GM19467 (cell line): ENCODE results near the gene OSBPL2.

Experiments used
- ATAC-seq: cut with Tn5 transposase; IDR thresholded peaks from one replicate; pipeline ENCODE4 v1.9.1; 2021; ENCODE audit warnings: mild to moderate bottlenecking, moderate library complexity; ENCODE audit not compliant: unreplicated experiment

Gene OSBPL2

DNA sequence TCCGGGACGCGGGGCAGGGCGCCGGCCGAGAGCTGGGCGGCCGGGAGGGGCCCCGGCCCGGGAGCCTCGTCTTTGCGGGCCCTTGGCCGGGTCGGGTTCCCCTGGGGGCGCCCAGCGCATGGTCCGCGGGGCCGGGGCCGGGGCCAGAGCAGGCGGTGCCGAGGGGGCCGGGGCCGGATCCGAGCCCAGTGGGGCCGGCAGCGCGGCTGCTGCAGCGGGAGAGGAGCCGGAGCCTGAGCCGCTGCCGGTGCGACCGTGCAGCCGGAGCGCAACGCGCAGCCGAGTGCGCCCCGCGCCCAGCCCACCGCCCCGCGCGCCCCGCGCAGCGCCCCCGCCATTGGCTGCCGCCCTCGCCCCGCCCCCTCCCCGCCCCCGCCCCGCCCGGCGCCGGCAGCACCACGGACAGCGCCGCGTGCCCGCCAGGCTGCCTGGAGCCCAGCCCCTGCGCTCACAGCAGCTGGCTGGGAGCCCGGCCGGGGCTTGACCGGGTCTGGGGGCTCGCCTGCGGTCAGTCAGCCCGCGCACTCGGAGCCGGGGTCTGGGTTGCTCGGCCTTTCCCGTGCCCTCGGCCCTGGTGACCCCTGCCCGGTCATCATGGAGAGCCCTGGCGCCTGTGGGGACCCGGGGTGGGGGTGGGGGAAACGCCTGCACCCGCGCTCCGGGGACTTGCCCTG is 18.2 kb upstream of the OSBPL2 start, which contains the start of gene HRH3:
HRH3 (minus strand) TSS at position 287 of the 674 bp plus-strand sequence. CDS start 308 bp downstream, outside the sequence.
- ATAC-seq: no peak

DNA sequence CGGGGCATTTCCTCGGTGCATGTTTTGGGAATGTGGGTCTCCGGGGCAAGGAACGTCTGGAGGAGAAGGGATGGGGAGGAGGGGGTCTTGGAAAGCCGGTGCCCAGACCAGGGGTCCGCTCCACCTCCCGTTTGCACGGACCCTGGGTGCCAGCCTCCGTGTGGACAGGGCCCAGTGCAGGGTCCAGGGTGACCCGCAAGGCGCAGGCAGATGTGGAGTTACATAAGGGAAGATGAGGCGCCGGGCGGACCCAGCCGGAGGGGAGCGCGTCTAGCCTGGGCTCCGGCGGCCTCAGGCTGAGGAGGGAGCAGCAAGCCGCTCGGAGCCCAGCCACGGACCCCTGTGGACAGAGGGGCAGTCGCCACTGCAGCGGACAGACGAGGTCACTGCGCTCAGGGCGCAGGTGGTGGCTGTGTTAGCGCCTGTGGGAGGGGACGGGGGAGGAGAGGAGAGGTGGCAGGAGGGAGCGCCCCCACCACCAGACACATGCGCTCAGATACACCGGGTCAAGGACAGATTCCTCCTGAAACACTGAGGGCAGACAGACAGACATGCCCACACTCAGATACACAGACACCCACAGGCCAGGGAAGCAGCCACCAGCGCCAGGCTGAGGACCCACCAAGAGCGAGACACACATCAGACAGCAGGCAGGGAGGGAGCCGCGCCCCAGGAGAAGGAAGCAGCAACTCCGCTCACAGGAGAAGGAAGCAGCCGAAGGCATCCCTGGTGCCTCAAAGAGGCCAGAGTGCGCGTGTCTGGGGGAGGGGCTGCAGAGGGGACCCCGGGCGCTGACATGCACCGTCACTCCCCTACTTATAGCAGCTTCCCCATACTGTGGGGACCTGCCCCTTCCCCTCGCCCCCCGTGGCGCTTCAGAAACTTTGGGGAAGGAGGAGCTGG is 17.4 kb upstream of the OSBPL2 start:
- ATAC-seq: no peak

DNA sequence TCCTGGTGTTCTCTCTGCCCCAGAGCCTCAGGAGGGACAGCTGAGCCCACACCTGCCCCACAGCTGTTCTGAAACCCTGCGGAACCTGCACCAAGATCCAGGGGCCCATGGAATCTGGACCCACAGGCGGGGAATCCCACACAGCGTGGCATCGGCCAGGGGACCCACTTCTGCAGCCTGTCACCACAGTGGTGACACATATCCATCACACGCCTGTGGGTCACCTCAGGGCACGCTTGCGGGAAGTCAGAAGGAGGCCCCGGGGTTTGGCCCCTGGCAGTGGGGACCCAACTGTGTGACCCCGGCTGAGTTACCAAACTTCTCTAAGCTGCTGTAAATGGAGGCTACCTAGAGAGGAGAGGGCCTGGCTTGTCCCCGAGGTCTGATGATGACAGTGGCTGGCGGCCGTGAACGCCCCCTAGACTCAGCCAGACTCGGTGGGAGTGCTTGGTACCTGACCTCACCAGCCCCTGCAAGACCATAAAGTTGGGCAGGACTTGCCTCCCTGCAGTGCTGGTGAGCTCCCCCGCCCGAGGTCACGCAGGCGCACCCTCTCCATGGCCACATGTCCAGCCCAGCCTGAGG is 16.0 kb upstream of the OSBPL2 start:
- ATAC-seq: no peak

DNA sequence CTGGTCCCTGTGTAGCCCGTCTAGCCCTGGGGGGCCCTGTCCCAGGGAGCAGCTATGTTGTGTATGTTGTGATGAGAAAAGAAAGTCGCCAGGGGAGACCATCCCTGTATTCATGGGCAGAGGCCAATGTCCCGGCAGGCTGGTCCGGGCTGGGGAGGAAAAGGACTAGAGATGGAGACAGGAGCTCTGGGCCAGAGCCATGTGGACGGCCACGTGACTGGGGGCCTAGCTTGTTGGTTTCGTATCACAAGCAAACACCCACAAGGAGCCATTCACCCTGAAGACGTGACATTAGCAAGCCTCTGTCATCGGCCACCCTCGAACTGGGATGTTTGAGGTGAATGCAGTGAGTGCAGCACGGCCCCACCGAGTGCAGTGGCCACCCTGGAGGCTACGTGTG is 15.3 kb upstream of the OSBPL2 start:
- no peak for ATAC-seq

DNA sequence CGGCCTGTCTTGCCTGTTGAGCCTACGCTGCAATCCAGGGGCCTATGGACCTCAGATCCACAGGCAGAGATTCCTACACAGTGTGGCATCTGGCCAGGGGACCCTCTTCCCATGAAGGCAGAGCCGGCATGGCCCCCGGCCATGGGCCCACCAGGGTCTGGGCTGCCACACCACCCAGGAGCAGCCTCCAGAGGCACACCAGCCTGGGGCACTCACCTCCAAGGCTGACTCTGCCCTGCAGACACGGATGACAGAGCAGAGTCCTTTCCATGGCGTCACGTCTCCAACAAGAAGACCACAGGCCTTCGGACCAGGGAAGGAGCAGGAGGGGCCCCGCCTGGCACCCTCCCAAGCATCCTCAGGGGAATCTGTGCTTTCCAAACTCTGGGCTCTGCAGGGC is 14.8 kb upstream of the OSBPL2 start:
- no peak for ATAC-seq

DNA sequence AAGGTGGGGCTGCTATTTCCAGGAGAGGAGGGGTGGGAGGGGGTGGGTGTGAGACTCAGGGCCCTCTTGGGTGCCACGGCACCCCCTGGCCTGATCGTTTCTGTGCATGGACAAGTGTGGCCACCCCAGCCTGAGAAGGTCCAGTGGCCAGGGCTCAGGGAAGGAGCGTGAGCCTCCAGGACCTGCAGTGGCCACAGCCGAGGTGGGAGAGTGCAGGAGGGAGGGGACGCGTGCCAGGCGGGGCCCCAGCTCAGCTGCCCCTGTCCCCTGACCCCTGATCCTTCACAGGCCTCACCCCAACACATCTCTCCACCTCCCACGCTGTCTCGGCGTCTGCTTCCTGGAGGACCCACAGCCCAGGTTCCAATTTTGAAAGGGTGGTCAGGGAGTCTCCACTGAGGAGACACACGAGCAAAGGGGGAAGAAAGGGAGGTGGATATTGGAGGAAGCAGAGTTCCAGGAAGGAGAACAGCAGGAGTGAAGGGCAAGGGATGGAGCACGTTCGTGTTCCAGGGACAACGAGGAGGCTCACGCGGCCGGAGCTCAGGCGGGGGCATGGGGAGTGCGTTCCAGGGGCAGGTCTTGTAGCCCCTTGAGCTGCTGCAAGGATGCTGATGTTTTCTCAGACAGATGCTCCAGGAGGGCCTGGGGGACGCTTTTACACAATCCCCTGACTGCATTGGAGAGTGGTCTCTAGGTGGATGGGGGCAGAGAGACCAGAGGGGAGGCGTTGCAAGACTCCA is 14.0 kb upstream of the OSBPL2 start:
- no peak for ATAC-seq

DNA sequence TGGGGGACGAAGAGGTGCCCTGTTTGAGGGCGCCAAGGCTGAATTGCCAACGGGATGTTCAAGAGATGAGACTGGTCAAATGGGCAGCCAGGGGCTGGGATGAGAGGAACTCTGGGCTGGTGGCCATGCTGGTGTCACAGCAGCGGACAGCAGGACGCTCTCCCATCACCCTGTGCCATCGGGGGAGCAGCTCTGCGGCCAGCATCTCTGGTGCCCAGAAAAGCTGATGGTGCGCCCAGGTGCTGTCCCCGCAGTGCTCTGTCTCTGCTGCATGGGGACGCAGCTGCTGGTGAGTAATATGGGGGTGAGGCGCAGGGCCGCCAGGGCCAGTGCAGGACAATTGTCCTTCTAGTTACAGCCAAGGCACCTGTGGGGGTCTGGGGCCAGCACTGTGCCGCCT is 13.3 kb upstream of the OSBPL2 start:
- no peak for ATAC-seq

DNA sequence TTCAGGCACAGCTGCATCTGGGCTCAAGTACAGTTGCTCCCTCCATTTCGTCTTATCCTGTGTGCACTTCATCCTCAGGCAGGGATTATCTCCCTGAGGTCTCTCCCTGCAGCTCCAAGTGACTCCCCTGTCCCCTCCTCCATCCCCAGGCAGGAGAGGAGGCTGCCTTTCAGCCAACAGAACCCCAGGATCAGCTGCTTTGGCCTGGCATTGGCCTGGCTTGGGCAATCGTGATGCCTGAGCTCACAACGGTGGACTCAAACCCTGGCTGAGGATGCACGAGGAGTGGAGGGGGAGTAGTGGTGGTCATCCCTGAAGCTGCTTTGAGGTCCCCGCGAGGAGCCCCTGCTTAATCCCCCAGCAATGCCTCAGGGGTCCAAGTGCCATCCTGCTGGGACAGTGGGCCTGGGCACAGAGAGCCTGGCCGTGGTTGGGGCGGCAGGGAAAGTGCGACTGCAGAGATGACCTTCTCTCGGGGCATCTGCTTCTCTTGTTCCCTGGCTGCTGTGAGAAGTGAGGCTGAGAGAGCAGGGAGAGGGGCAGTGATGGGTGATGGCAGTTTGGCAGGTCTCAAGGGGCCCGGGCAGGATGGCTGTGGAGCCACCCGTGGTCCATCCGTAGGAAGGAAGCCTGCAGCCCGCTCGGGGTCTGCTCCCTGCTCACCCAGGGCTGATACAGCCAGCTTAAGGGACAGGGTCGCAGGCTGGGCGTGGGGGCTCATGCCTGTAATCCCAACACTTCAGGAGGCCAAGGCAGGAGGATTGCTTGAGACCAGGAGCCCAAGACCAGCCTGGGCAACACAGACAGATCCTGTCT is 12.3 kb upstream of the OSBPL2 start:
- no peak for ATAC-seq

DNA sequence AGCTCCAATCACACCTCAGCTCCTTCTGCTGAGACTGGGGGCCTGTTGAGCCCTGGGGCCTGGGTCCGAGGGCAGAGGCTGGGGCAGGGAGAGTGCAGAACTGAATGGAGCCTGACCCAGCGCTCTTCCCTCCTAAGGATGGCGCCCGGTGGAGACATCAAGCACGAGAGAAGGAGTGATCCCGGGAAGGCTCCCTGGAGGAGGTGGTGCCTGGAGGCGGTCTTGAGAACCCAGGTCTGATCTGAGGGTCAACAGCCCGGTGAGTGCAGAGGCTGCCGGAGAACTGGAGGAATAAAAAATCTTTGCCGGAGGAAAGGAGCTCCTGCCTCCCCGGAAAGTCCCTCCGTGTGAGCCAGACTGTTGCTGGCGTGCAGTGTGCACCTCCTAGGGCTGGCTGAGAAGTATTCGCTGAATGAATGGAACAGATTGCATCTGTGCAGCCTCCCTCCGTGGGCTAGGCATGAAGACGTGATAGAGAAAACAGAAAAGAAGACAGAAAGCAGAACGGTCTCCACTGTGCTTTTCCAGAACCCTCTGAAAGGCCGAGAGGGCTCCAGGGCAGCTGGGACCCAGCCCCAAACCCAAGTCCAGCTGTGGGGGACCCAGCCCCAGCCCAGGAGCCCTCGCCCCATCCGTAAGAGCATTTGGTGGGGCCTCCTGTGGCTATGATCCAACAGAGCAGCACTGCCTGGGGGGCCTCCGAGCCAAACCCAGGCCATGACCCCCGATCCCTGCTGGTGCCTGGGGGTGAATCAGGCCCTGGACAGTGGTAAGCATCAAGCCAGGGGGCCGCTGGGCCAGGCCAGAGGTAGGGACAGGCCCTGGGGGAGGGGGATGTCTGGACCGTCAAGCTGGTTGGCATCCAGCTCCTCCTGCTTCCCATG is 11.4 kb upstream of the OSBPL2 start:
- ATAC-seq: no peak

DNA sequence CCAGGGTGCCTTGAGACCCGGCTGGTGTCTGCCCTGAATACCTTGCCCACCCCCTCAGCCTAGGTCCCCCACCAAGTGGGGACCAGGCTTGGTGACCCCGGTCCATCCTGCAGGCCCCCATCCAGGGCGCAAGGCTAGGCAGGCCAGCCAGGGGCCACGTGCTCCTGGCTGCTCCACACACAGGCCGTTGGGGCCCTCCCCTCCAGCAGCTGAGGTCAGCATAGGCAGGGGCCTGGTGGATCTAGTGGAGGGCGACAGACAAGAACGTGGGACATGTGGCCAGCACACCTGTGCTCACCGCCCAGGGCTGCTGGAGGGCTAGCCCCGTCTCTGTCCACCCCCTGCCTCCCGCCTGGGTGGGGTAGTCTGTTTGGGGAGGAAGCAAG is 10.7 kb upstream of the OSBPL2 start:
- ATAC-seq: no peak

DNA sequence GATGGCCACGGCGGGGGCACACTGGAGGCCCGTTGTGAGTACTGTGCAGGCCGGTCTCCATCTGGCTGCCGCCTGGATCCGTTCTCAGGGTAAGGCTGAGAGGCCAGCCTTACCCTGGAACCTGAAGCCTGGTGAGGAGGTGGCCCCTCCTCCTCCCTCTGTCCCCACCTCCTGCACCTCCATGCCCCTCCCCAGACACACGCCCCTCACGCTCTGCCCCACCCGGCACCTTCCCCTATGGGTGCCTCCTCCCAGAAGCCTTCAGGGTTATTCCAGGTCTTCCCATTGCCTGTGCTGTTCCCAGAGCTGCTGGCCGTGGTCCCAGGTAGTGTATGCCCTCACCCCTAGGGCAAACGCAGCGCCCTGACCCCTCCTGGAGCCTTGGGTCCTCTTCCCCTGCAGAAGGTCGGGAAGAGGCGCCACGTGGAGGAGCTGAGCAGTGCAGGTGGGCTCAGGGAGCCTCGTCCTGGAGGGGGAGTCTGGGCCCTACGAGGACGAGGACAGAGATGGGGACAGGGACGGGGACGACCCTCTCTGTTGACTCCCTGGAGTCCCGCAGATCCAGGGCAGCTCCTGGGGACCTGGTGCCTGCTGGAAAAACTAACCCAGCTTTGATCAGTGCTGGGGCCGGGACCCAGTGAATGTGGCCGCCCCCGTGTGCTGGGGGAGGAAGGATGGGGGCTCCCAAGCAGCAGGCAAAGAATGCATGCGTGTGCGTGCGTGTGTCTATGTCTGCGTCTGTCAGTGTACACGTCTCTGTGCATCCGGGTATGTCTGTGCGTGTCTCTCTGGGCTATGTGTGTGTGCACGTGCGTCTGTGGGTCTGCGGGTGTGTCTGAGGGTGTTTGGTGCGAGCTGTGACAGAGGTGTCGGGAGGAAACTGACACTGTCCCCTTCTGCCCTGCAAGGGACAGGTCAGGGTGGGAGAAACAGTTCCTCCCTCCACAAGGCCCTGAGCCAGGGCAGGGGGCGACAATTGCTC is 10.1 kb upstream of the OSBPL2 start:
- no peak for ATAC-seq

DNA sequence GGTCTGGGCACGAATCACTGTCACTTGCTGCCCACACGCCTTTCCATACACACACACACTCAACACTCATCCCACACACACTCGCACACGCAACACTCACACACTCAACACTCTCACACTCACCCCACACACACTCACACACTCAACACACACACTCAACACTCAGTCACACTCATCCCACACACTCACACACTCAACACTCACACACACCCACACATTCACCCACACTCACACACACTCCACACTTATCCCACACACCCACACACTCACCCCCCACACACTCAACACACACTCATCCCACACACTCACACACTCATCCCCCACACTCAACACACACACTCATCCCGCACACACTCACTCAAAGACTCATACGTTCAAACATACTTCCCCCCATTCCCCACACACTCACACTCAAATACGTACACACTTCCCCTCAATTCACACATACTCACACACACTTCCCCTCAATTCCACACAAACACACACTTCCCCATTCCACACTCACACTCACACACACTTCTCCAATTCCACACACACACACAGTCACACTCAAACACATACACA is 9.3 kb upstream of the OSBPL2 start:
- ATAC-seq: no peak

DNA sequence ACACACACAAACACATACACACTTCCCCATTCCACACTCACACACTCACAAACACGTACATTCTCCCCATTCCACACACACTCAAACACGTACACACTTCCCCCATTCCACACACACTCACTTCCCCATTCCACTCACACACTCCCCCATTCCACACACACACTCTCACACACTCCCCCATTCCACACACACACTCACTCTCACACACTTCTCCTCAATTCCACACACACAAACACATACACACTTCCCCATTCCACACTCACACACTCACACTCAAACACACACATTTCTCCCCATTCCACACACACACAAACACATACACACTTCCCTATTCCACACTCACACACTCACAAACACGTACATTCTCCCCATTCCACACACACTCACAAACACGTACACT is 8.7 kb upstream of the OSBPL2 start:
- no peak for ATAC-seq

DNA sequence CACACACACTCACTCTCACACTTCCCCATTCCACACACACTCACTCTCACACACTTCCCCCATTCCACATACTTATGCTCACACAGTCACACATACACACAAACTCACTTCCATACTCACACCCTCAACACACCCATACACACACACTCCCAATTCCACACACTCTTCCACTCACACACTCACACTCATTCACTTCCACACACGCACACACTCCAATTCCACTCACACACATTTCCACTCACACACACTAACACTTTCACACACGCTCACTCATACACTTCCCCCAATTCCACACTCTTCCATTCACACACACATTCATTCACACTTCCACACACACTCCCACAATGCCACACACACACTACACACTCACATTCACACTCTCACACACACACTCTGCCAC is 8.0 kb upstream of the OSBPL2 start:
- ATAC-seq: no peak

DNA sequence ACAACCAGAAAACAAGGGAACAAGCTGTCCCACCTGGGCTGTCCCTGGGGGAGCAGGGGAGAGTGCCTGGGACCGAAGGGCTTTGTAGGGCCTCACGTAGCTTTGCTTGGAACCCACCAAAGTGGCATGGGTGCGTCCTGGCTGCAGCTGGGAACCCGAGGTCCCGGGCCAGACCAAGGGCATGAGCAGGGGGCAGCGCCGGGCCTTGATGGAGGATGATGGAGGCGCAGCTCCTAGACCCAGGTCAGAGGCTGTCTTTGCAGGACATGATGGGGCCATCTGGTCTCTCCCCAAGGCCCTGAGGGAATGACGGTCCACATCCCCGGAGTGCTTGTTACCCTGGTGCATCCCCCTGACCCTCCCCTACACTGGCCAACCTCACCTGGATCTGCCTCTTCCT is 7.6 kb upstream of the OSBPL2 start:
- no peak for ATAC-seq

DNA sequence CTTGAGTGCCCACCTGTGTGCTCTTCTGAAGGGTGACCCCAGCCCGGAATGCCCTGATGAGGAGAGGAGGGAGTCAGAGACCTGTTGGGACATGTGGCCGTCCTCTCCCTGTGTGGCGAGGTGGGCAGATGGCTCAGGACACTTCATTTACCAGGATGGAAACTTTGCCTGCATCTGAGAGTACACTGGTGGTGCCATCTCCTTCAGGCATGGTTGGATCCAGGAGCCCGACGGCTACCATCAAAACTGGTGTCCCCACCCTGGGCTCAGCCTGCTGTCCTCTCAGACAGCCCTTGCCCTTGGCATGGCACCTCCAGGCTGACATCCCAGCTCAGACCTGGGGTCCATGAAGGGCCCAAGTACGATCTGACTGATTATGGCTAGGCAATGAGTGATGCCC is 7.0 kb upstream of the OSBPL2 start:
- ATAC-seq: no peak

DNA sequence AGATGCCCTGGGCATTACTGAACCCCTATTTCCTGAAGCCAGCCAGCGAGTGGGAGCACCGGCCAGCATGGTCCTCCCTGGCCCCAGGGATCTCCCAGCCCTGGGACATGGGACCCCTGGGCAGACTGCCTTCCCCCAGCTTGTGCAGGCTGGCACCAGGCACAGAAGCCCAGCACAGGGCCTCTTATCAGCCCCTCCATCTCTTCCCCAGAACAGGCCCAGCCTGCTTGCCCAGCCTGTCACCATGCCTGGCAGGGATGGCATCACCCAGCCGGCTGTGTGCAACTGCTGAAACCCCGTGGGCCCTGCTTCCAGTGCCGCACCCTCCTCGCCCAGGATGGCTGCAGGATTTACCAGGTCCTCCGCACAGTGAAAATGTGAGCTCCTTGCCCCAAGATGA is 6.1 kb upstream of the OSBPL2 start:
- ATAC-seq: no peak
